DOHH2 (cell line): ENCODE results near the gene TAP2.

Experiments
- EZH2phosphoT487 ChIP-seq: fragments of 200-600 bp; sonication (generic); IDR thresholded peaks from 2 replicates; pipeline ENCODE4 v1.6.1; 2017; ENCODE audit warnings: borderline replicate concordance, mild to moderate bottlenecking, antibody characterized with exemption, low read length, moderate library complexity, mixed read lengths
- TF ChIP-seq, protein P1 (sequence below): fragments of 200-600 bp; sonication (generic); IDR thresholded peaks from one replicate; pipeline ENCODE4 v1.5.1; 2014; ENCODE audit warnings: antibody characterized with exemption, mild to moderate bottlenecking, low read depth, low read length; ENCODE audit not compliant: poor library complexity, severe bottlenecking

DNA sequence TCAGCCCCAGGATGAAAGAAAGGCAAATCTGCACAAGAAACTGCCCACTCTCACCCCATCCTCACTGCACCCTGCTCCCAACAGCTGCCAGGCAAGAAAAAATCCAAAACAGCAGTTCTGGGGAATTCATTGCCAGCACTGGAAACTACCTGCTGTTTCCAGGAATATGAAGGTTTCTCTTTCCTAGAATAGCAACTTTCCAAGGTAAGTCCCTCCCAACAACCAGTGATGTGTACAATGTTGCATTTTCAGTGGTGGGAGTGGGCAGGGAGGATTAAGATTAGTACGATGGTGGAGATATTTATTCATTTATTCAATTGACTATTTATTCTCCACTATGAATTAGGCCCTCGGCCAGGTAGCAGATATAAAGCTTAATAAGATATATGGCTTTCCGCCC lies 11.5 kb downstream of the TAP2 start:
- TF ChIP-seq, protein P1, sequence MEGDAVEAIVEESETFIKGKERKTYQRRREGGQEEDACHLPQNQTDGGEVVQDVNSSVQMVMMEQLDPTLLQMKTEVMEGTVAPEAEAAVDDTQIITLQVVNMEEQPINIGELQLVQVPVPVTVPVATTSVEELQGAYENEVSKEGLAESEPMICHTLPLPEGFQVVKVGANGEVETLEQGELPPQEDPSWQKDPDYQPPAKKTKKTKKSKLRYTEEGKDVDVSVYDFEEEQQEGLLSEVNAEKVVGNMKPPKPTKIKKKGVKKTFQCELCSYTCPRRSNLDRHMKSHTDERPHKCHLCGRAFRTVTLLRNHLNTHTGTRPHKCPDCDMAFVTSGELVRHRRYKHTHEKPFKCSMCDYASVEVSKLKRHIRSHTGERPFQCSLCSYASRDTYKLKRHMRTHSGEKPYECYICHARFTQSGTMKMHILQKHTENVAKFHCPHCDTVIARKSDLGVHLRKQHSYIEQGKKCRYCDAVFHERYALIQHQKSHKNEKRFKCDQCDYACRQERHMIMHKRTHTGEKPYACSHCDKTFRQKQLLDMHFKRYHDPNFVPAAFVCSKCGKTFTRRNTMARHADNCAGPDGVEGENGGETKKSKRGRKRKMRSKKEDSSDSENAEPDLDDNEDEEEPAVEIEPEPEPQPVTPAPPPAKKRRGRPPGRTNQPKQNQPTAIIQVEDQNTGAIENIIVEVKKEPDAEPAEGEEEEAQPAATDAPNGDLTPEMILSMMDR: no peak
- no peak for TF ChIP-seq EZH2phosphoT487
